Right lobe of liver (tissue), 6 donors: ENCODE measurements around the gene ST6GALNAC4. TPM values are rescaled to one million over a fixed set of nuclear protein-coding genes. Genes with fewer than 3 reads are reported as not detected.
A peak's percentile ranks its signal among the peaks of the same experiment; 100 is the strongest.

Experiments
- ATAC-seq, 4 donors: fragments of 200-7000 bp; cut with Tn5 transposase; one replicate each; pipeline ENCODE4 v1.9.1; 2020; ENCODE audit warnings: mild to moderate bottlenecking in 4 of 4, moderate library complexity in 4 of 4
- DNase-seq, 3 donors: peaks; one replicate each; pipeline ENCODE4 v3.0.0-alpha.2; 2020
- H3K27ac ChIP-seq, 3 donors: fragments of 200-600 bp; one replicate each; pipeline ENCODE4 v1.8.0; 2022
- H3K27me3 ChIP-seq, 2 donors: fragments of 200-600 bp; one replicate each; pipeline ENCODE4 v1.8.0; 2022
- H3K36me3 ChIP-seq, 4 donors: fragments of 200-600 bp; sonication (generic) in 1 of 4; one replicate each; pipeline versions ENCODE4 v1.5.1 to v1.8.0; 2017 to 2022; ENCODE audit warnings: control low read depth in 1 of 4
- H3K4me1 ChIP-seq, 4 donors: fragments of 200-600 bp; sonication (generic) in 1 of 4; one replicate each; pipeline versions ENCODE4 v1.5.1 to v1.8.0; 2017 to 2022; ENCODE audit warnings: control low read depth in 1 of 4
- H3K4me3 ChIP-seq, 3 donors: fragments of 200-600 bp; one replicate each; pipeline ENCODE4 v1.8.0; 2022
- H3K9me3 ChIP-seq, 4 donors: fragments of 200-600 bp; sonication (generic) in 1 of 4; one replicate each; pipeline versions ENCODE4 v1.5.1 to v1.8.0; 2017 to 2022; ENCODE audit warnings: control low read depth in 1 of 4
- CTCF ChIP-seq, 4 donors: fragments of 200-600 bp in 3 of 4; fragments of 450-650 bp in 1 of 4; IDR thresholded peaks; one replicate each; pipeline versions ENCODE4 v1.5.1 to v1.8.0; 2016 to 2022; ENCODE audit warnings: antibody characterized with exemption in 4 of 4, mild to moderate bottlenecking in 2 of 4
- POLR2A ChIP-seq: fragments of 450-650 bp; IDR thresholded peaks from one replicate; pipeline ENCODE4 v1.6.1; 2017; ENCODE audit warnings: antibody characterized with exemption, mild to moderate bottlenecking
- WGBS: methylation state at CpG from one replicate; pipeline ENCODE4 v1.1.6; 2018; ENCODE audit warnings: low coverage, low lambda C conversion rate; ENCODE audit not compliant: insufficient coverage; ENCODE audit errors: missing lambda C conversion rate; 5-methylcytosine and 5-hydroxymethylcytosine counted together
- intact Hi-C, 2 donors: fragments of 100-400 bp; cut with DNase I; formaldehyde crosslinking; loops; one replicate each; pipeline versions ENCODE4 v1.11.2 to v1.14.1; 2022
- total RNA-seq, 6 experiments: library from RNA; depleted of rRNA in 2 of 6; stranded (reverse); fragments of >200 nt in 2 of 6; fragmentation: NEBNext Ultra II Directional in 3 of 6; extraction: Animal tissue kit (Norgen Biotek cat#: 25700) in 3 of 6; gene quantifications; one replicate each; pipeline versions ENCODE4 v1.1.0 to v1.2.4, GENCODE V29; 2016 to 2023
- donor health status: DM: no; HTN: yes; CAD: no.
- donor health status: DM: no; HTN: no; CAD: no.
- donor health status: DM: no; HTN: no; CAD: no.
- donor health status: DM: no; HTN: yes; CAD: no.
- donor health status: DM: no; HTN: yes; CAD: no.

The ST6GALNAC4 gene
- total RNA-seq, 6 experiments from 2014 or later = 3.2 to 23.8 (median 11.2) TPM

GRCh38 chr9:127927201-127927987 lies 10.6 kb upstream of the ST6GALNAC4 start:
- Histone ChIP-seq H3K27me3 (peaks cover 0 to 9% of the 10 kb centered on the region in 2 donors), H3K27ac (no peak overlapping the region), H3K4me1 (peaks cover 0 to 6% (median 2%) of the 10 kb centered on the region in 4 donors), H3K9me3 (no peaks in the 10 kb centered on the region), H3K4me3 (no peak overlapping the region), H3K36me3 (no peaks in the 10 kb centered on the region)
- intact Hi-C loops = loop anchor here (10.0 kb wide), 2 partner anchors 333 to 423 kb away; no protein-coding TSS in a partner anchor
- TF ChIP-seq CTCF (IDR thresholded peaks at IDR 0.05) = no peak
- TF ChIP-seq POLR2A = no peak
- 0% methylated on average over 5 of the region's 56 CpGs for WGBS
- ATAC-seq (peak in 2 of 4 donors; percentile 2 to 3), DNase-seq (no peak)

DNA sequence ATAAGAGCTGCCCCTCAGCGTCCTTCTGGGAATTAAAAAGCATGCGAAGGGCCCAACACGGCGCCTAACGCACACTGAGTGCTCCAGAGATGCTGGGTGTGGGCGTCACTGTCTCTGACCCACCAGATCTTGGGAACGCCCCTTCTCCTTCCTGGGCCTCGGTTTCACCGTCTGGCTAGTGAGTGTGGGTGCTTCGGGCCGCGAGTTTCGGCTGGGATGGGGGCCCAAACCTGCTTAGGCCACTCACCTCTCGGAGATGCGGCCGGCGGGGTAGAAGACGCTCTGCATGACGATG lies 10.0 kb upstream of the ST6GALNAC4 start:
- no peak overlapping the region for H3K27ac ChIP-seq
- H3K4me3 ChIP-seq = no peak overlapping the region
- DNase-seq = no peak
- peaks cover 0 to 7% (median 3%) of the 10 kb centered on the region in 4 donors for H3K4me1 ChIP-seq
- ATAC-seq = no peak
- TF ChIP-seq POLR2A (no peak), CTCF (IDR thresholded peaks at IDR 0.05) (no peak)
- WGBS = 20% methylated on average over 1 of the region's 19 CpGs
- intact Hi-C loops = loop anchor here (10.0 kb wide), 2 partner anchors 332 to 422 kb away; no protein-coding TSS in a partner anchor
- H3K36me3 ChIP-seq = no peaks in the 10 kb centered on the region
- peaks cover 0 to 9% of the 10 kb centered on the region in 2 donors for H3K27me3 ChIP-seq
- no peaks in the 10 kb centered on the region for H3K9me3 ChIP-seq

DNA sequence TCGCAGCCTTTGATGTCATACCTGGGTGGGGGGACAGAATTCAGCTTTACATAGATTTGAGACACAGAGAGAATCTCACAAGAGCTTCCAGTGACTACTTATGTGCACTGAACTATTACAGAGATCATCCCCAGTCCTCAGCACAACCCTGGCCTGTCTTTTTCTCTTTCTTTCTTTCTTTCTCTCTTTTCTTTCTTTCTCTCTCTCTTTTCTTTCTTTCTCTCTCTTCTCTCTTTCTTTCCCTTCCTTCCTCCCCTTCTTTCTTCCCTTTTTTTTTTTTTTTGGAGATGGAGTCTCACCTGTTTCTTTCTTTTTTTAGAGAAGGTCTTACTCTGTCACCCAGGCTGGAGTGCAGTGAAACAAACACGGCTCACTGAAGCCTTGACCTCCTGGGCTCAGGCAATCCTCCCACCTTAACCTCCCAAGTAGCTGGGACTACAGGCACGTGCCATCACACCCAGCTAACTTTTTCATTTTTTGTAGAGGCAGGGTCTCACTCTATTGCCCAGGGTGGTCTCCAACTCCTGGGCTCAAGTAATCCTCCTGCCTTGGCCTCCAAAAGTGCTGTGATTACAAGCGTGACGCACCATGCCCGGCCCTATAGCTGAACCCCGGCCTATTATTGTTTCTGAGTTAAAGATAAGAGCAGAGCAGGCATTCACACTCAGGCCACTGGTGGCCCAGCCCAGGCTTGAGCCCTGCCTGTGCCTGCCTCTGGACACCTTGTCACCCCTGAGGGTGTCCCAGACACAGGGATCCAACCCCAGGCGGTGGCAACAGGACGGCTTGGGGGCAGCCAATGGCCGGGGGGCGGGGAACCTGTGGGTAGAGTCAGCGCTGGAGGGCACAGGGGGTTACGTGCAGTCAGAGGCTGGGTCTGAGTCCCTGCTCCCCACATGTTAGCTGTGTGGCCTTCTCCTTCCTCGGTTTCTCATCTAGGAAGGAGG lies 9.4 kb upstream of the ST6GALNAC4 start:
- H3K27me3 ChIP-seq = peaks cover 0 to 9% of the 10 kb centered on the region in 2 donors
- TF ChIP-seq POLR2A (no peak), CTCF (IDR thresholded peaks at IDR 0.05) (no peak)
- no peak for ATAC-seq
- H3K27ac ChIP-seq = no peak overlapping the region
- no peaks in the 10 kb centered on the region for H3K9me3 ChIP-seq
- 57% methylated on average over 7 of the region's 14 CpGs for WGBS
- H3K4me1 ChIP-seq = peaks cover 0 to 12% (median 6%) of the 10 kb centered on the region in 4 donors
- H3K4me3 ChIP-seq = no peak overlapping the region
- intact Hi-C loops = loop anchor here (10.0 kb wide), 2 partner anchors 331 to 421 kb away; no protein-coding TSS in a partner anchor
- no peak for DNase-seq
- no peaks in the 10 kb centered on the region for H3K36me3 ChIP-seq

- no peak overlapping the region for H3K27ac ChIP-seq
- H3K4me1 ChIP-seq = peaks cover 0 to 12% (median 3%) of the 10 kb centered on the region in 4 donors
- DNase-seq (no peak), ATAC-seq (no peak)
- peaks cover 0 to 9% of the 10 kb centered on the region in 2 donors for H3K27me3 ChIP-seq
- 85% methylated on average over 9 of the region's 22 CpGs for WGBS
- TF ChIP-seq CTCF (IDR thresholded peaks at IDR 0.05) = no peak
- H3K4me3 ChIP-seq = no peak overlapping the region
- H3K36me3 ChIP-seq = no peaks in the 10 kb centered on the region
- intact Hi-C loops = loop anchor here (5.0 to 10.0 kb wide), 3 partner anchors 188 to 420 kb away; partner anchors contain the start of gene TOR2A (in 1 of the 2)
- H3K9me3 ChIP-seq = no peaks in the 10 kb centered on the region
These were observed 8.0 kb upstream of the ST6GALNAC4 start for GRCh38 chr9:127924736-127925444.
